Left lobe of liver (tissue), 2 donors: Measurements from ENCODE around the gene SRRM5. TPM values are rescaled to one million over a fixed set of nuclear protein-coding genes. Genes with fewer than 3 reads are reported as not detected.
"Not testable (repeated sequence)": the region's sequence is repeated elsewhere in the genome, so short reads cannot be mapped to it uniquely, and the experiment has no call there.

Source experiments
- ATAC-seq: fragments of 200-7000 bp; cut with Tn5 transposase; one replicate; pipeline ENCODE4 v1.9.1; 2020; ENCODE audit warnings: mild to moderate bottlenecking, moderate library complexity
- DNase-seq: peaks from one replicate; pipeline ENCODE4 v3.0.0-alpha.2; 2020; ENCODE audit warnings: low spot score
- total RNA-seq: library from RNA; stranded (reverse); gene quantifications from one replicate; pipeline ENCODE4 v1.2.1, GENCODE V29; 2021
- donor health status: DM: no; HTN: no; CAD: no; lungs with moderate emphysema.
- donor health status: DM: no; HTN: yes; CAD: no.

The SRRM5 gene
- total RNA-seq, 1 donor from 2014 or later, result 0.35 TPM

GRCh38 chr19:43612374-43612773 is 486 bp downstream of the SRRM5 start:
- DNase-seq (no peak), ATAC-seq (no peak)

DNA sequence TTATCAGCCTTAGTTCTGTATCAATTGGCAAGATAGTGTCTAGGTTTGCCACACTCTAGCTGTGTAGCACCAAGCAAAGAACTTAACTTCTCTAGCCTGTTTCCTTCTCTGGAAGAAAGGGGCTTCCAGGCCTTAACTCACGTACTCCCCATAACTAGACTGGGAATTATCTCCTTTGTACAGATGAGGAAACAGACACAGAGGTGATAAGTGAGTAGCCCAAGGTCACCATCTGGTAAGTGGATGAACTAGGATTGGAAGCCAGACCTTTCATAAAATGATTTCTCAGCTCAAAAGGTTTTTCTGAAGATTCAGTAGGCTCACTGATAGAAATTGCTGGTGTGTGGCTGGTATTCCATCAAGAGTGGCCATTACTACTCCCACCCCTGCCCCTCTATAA is 4.4 kb downstream of the SRRM5 start:
- DNase-seq, result no peak
- no peak for ATAC-seq

DNA sequence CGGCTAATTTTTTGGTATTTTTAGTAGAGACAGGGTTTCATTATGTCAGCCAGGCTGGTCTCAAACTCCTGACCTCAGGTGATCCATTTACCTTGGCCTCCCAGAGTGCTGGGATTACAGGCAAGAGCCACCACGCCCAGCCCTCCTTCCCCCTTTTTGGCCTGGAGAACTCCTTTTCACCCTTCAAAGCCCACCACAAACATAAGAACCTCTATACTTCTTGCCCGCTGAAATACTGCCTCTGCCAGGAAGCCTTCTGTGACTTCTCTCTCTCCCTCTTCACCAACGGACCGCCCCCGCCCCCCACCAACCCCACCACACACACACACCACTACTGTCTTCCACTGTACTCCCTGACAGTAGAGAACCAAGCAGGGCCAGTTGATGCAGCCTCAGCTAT is 5.1 kb downstream of the SRRM5 start:
- ATAC-seq, result no peak
- no peak for DNase-seq

- ATAC-seq, result peak; percentile 56
- no peak for DNase-seq
Observed at GRCh38 chr19:43618921-43619261, 7.0 kb downstream of the SRRM5 start.

DNA sequence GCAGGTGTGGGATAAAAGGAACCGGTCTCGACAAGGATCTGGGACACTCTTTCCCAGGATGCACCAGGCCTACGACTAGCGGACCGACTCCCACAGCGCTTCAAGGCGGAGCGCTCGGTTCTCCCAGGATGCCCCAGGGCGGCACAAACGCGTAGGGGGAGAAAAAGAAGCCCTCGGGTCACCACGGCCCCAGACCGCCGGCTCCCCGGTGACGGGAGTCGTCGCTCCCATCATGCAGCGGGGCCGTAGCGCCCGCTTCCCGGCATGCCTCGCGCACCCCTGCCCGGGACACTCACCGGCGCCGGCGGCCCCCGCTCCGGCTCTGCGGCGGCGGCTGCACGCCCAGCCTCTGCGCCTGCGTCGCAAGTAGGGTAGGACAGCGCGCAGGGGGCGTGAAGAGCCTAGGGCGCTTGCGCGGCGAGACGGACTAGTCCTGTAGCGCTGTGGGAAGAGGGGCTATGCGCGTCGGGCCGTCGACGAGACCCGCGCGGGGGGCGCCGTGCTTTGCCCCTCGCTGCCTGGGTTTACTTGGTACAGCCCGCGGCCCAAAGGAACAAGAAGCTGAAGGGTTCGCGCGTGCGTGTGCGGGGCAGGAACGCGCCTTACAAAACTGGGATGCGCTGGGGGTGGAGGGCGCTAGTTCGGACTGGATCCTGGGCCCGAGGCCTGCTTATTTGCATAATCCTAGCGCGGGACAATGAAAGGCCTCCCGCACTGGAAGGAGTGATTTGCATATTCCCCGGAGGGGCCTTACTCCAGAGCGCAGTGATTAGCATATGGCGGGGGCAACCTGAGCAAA is 7.6 kb downstream of the SRRM5 start, which contains the start of gene ZNF428:
Gene ZNF428, minus strand, starts transcription at position 368 of the 799 bp plus-strand sequence. CDS start 5,325 bp downstream, outside the sequence.
- ATAC-seq (peak; percentile 89), DNase-seq (peak; percentile 88)

DNA sequence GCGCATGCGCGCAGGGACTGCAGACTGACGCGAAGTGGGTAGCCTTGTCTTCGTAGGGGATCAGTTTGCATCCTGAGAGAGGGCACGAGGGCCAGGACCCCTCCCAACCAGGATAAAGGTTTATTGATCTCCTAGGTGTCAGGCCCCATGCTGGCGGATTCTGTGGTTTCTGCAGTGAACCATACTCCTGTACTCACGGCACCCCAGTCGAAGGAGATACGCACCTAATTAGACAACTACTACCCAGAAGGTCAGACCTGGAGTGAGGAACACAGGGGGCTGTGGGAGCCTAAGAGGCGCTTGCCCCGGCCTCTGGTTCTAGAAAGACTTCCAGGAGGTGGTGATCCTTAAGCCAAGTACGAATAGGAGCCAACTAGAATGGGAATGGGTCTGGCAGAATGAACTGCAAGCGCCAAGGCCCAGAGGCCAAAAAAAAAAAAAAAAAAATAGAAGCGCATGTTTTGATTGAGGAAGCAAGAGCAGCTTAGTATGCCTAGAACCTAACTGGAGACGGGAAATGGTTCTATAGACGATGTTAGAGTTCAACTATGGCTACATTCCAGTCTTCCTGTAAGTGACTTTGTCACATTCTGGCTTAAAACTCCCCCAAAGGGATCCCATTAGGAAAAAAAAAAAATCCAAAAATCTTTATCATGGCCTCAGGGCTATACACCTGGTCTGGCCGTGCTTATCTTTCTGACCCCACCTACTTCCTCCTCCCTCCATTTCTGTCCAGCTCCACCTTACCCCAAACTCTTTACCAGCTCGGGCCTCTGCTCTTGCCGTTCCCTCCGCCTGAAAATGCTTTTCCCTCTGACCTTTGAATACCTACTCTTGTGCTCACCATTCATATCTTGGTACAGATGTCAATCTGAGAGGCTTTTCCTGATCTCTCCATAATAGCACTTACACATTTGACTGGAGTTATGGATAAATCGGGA is 8.4 kb downstream of the SRRM5 start:
- no peak for DNase-seq
- no peak for ATAC-seq

DNA sequence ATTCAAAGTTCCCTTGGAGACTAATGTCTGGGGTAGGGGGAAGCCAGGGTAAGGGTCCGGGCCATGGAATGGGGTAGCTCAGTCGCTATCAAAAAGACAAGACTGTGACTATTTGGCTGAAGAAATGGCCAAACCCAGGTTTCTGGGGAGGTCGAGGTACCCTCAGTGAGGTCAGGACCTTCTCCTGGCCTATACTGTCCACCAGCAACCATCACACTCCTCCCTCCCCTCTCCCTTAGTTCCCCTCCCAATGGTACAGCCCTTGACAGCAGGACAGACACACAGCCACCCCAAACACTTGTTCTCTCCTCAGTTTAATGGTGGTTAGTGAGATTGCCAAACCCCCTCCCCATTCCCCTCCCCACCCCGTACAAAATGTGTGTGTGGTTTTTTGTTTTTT is 10.2 kb downstream of the SRRM5 start:
- DNase-seq (no peak), ATAC-seq (no peak)

GRCh38 chr19:43622956-43623355 is 11.1 kb downstream of the SRRM5 start:
- DNase-seq, result no peak
- ATAC-seq, result no peak

DNA sequence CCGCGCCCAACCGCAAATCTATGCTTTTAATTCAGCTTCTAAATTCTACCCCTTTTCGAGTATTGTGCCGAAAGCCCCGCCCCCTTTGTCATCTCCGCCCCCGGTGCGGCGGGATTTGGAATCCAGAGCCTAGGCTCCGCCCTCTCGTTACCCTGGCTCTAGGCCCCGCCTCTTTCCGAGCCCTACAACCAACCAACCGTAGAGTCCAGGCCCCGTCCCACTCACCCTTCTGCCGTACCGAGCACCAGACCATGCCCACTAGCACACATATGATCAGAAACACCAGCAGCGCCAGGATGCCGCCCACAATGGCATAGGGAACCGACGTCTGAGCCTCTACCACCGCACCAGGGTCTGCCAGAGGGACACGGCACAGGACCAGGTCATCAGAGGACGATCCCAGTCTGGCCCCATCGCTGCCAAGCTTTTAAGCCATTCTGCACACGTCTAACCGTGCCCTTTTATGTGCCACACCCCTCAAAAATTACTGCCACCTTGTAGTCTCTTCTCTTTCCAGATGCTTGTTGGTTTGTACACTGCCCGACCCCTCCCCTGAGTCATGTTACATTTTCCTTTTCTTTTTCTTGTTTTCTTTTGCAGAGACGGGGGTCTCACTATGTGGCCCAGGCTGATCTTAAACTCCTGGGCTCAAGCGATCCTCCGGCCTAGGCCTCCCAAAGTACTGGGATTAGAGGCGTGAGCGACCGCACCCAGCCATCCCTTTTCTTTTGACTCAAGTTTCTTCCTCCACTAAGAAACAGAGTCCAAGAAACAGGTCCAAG is 12.2 kb downstream of the SRRM5 start:
- DNase-seq (no peak), ATAC-seq (no peak)

DNA sequence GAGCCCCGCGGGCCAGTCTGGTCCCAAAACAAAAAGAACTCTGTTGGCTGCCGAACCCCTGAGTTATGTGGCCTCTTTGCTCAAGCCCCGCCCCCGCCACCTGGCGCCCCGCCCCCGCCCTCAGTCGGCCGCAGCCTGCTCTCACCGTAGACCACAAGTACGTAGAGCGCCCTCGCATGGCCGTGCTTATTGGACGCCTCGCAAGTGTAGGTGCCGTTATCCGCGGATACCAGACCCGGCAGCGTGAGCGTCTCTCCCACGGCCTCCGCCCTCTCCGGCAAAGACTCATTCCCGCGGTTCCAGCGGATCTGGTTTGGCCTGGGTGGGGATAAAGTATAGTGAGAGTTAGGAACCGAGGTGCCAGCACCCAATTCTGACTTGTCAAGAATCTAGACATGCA is 13.0 kb downstream of the SRRM5 start:
- DNase-seq (peak; percentile 53), ATAC-seq (peak; percentile 63)

DNA sequence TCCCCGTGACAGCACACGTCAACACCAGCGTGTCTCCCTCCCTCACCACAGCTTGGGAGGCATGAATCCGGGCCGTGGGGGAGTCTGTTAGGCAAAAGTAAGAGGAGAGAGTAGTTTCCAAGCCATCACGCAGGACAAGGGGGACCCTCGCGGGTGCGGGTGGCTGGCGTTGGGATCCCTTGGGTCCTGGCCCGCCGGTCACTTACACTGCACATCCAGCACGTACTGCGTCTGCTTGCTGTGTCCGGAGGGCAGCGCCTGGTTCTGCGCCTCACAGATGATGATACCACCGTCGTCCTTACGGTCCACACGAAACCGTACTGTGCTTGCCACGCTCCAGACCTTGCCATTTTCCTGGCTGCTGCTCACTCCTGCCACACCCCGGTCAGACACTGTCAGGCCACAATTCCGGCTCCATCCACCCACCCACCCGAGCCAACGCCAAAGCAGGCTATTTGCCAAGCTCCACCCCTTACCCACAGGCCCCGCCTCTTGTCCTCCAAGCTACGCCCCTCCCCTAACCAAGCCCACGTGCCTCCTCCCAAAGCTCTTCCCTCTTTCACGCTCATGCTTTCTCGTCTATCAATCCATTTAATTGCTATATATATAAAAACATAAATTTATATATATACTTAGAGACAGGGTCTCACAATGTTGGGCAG is 14.2 kb downstream of the SRRM5 start:
- no peak for DNase-seq

GRCh38 chr19:43626838-43627237 is 14.9 kb downstream of the SRRM5 start:
- DNase-seq (no peak), ATAC-seq (no peak)

More for the DNA sequence above, 14.2 kb downstream of the SRRM5 start:
- ATAC-seq, result peak; percentile 14

- no peak for ATAC-seq
- DNase-seq, result no peak
Observed at GRCh38 chr19:43628646-43629326, 16.9 kb downstream of the SRRM5 start.

DNA sequence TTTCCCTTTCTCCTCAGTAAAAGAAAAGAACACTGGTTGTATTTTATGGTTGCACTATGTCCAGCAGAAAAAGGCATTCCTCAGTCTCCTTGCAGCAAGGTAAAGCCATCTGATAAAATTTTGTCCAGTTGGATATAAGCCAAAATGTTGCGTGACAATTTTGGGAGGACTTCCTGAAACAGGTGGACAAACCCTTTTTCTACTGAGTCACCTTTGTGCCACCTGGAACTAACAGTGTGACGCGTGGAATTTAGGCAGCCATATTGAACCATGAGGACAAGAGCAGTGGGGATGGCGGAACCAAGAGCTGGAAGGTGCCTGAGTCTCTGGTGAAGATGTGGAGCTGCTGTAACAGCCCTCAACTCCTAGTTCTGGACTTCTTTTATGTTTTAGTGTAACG is 19.6 kb downstream of the SRRM5 start:
- ATAC-seq (no peak), DNase-seq (no peak)

DNA sequence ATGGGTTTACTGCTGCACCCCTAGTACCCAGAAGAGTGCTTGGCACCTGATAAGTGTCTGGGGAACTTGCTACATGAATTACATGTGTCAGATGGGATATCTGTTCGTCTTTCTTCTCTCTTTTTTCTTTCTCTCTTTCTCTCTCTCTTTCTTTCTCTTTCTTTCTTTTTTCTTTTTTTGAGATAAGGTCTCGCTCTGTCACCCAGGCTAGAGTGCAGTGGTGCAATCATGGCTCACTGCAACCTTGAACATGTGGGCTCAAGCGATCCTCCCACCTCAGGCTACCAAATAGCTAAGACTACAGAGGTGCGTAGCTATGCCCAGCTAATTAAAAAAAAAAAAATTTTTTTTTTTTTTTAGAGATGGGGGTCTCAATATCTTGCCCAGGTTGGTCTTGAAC is 21.6 kb downstream of the SRRM5 start:
- ATAC-seq (no peak), DNase-seq (no peak)

GRCh38 chr19:43634068-43634467 is 22.2 kb downstream of the SRRM5 start:
- DNase-seq (no peak), ATAC-seq (no peak)

DNA sequence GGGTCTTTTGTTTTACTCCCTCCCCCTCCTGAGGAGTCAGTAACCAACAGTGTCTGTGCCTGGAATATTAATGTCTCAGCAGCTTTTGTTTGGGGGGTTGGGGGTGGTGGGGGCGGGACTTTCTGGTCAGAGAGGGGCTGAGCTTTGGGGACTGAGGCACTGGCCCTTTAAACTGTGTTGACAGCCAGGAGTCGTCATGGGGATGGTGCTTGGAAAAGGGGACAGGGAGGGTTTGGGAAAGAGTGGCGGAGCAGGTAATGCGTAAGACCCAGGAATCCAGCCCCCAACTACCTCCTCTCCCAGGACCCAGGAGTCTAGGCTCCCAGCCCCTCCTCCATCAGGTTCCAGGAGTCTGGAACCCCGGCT is 22.6 kb downstream of the SRRM5 start:
- DNase-seq, result no peak
- no peak for ATAC-seq

DNA sequence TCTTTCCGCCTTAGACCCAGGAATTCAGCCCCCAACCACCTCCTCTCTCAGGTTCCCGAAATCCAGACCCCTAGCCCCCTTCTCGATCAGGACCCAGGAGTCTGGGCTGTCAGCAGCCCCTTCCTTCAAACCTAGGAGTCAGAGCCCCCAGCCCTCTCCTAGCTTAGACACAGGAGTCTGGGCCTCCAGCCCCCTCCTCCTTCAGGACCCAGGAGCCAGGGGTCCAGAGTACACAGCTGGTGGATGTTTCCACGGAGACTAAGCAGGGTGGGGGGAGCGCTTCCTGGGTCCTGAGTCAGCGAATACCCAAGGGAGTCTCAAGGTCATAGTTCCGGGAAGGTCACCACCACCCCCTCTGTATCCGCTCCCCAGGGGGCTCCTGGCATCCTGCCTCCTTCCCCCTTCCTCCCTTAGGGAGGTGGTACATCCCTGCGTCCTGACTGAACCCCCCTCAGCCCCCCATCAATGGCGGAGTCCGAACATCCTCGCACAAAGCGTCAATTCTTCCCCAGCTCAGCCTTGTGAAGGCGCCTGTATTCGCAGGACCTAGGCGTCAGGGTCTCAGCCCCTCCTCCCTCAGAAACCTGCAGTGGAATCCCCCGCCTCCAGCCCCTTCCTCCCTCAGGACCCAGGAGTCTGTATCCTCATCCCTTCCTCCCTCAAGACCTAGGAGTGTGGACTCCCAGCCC is 23.1 kb downstream of the SRRM5 start:
- ATAC-seq, result no peak
- DNase-seq, result no peak

DNA sequence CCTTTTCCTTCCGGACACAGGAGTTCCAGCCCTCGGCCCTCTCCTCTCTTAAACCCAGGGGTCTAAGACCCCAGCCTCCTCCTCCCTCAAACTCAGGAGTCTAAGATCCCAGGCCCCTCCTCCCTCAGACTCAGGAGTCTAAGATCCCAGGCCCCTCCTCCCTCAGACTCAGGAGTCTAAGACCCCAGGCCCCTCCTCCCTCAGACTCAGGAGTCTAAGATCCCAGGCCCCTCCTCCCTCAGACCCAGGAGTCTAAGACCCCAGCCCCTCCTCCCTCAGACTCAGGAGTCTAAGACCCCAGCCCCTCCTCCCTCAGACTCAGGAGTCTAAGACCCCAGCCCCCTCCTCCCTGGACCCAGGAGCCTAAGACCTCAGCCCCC is 23.7 kb downstream of the SRRM5 start:
- DNase-seq, ATAC-seq: not testable (repeated sequence)
